Measurements from ENCODE around the gene PRC1. TPM values are rescaled to one million over a fixed set of nuclear protein-coding genes. Genes with fewer than 3 reads are reported as not detected.

The PRC1 gene, protein sequence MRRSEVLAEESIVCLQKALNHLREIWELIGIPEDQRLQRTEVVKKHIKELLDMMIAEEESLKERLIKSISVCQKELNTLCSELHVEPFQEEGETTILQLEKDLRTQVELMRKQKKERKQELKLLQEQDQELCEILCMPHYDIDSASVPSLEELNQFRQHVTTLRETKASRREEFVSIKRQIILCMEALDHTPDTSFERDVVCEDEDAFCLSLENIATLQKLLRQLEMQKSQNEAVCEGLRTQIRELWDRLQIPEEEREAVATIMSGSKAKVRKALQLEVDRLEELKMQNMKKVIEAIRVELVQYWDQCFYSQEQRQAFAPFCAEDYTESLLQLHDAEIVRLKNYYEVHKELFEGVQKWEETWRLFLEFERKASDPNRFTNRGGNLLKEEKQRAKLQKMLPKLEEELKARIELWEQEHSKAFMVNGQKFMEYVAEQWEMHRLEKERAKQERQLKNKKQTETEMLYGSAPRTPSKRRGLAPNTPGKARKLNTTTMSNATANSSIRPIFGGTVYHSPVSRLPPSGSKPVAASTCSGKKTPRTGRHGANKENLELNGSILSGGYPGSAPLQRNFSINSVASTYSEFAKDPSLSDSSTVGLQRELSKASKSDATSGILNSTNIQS
- total RNA-seq = 15.7 and 229 TPM in 2 replicates

DNA sequence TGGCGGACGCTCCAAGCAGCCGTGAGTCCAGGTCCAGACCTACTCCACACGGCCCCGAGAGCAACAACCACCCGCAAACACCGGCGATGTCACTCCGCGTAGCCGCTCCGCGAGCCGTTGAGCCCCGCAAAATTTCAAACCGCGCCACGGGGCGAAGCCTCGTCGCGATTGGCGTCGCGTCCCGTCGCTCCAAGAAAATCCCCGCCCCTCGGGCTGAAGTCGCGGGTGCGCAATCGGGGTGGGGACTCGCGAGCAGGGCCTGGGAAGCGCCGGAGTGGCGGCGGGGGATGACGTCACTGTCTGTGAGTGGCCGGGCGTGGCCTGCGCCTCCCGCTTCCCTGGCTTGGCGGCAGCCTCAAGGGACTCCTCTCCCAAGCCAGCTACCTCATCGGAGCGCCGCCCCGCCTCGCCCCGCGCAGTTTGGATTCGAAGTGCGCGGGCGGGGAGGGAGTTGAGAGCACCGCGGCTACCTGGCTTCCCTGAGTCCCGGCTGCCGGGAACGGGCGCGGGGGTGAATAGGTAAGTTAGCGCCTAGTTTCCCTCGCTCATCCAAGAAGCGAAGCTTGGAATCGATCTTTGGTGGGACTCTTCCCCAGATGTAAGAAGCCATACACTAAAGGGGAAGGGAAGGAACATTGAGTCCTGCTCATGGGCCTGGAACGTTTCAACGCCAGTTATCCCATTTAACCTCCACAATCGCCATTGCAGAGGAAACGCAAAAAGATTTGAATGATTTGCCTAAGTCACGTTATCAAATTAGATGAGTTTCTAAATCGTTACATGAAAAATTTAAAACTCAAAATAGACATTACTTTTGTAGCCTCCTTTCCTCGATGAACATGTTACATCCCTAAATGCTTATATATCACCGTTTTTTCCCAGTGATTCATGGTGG is at the start of gene PRC1:
TSS of gene PRC1 (minus strand) at position 119 of the 895 bp plus-strand sequence. CDS start at position 1, 118 bp downstream.

DNA sequence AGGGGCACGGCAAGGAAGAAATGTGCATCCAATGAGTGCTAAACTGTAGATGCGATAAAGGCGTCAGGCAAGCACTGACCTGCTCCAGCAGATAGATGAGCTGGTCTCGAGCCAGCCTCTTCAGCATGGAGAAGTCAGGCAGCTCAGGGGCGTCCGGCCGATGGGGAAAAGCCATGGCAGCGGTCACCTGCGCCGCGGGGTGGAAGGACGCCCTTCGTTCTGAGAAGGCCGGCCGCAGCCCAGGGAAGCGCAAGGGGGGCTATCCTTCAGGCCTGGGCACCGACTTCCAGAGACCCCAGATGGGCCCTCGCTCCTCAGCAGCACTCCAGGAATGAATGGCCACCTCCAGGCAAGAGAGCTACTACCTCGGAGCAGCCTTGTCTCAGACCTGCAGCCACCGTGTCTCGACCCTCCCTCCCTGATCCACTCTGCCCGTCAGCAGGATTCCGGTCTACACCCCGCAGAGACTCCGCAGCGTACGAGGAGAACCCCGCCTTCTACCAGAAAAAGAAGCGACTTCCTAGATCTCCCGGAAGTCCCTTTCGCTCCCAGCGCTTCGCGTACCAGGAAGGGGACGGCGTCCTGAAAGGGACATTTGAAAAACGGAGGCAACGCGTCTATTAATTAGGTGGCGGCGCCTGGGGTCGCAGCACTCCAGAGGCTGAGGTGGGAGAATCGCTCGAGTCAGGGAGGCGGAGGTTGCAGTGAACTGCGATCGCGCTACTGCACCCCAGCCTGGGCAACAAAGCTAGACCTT is 27.9 kb upstream of the PRC1 start, which contains the start of gene VPS33B:
TSS of gene VPS33B (minus strand) at position 520 of the 757 bp plus-strand sequence. CDS start at position 175, 345 bp downstream.

DNA sequence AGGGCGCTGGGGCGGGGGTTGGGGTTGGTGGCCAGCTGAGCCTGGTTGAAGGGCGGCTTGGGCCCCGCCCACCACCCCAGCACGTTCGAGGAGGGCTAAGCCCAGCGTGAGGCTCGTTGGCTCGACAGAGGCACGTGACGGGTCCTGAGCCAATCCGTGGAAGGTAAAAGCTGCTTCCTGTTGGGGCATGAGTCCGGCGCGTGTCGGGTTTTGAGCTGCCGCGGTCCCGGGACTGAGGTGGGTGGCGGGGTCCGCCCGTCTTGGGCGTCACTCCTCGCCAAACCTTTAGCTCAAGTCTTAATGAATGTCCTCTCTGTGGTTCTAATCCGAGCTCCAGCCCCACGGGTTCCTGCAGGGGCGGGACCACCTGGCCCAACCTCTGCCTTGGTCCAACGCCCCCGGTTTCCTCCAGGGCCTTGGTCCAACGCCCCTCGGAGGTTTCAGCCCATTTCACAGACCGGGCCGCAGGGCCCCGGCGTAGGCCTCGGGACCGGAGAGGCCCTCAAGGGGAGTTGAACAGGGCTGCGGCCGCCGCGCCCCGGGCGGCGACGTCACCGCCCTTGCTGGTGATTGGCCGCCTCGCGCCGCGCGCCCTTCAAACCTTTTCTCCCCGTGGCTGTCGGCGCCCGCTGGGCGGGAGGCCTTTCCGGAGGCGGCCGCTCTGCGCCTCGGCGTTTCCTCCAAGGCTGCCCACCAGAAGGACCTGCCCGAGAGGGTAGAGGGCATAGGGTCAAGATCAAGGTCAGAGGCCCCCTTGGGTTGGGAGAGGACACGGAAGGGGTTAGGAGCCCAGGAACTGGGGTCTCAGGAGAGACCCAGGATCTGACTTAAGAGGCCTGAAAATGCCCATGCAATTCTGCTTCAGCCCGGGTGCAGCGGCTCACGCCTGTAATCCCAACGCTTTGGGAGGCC is 39.4 kb downstream of the PRC1 start, which contains the start of gene RCCD1:
TSS of gene RCCD1 (plus strand) at position 173 of the 912 bp plus-strand sequence. CDS start 1,851 bp downstream, outside the sequence.

DNA sequence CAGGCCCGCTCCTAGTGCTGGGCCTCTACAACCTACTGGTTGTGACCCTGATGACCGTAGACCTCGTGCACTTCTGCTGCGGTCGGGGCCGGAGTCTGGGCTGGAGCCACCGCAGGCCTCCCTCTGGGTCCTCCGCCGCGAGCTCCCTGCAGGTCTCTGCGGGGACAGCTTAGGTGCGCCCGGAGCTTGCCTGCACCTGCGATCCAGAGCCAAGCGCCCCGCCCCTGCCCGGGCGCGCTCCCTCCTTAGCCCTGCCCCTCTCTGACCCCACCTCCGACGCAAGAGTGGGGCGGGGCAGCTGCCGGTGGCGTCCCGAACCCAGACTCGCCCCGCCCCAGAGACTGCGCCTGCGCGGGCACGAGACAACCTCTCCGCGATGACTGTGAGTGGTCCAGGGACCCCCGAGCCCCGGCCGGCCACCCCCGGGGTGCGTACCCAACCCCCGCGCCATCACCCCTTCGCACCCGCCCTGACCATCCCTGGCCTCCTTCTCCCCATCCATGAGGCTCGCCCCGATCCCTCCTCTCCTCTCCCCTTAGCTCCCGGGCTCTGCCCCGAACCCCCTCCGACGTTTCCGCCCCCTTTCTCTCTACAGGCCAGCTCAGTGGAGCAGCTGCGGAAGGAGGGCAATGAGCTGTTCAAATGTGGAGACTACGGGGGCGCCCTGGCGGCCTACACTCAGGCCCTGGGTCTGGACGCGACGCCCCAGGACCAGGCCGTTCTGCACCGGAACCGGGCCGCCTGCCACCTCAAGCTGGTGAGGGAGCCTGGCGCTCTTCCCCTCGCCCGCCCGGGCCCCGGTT is 59.2 kb downstream of the PRC1 start, which contains the start of gene UNC45A:
TSS of gene UNC45A (plus strand) at position 337 of the 803 bp plus-strand sequence. CDS start at position 377, 40 bp downstream.

DNA sequence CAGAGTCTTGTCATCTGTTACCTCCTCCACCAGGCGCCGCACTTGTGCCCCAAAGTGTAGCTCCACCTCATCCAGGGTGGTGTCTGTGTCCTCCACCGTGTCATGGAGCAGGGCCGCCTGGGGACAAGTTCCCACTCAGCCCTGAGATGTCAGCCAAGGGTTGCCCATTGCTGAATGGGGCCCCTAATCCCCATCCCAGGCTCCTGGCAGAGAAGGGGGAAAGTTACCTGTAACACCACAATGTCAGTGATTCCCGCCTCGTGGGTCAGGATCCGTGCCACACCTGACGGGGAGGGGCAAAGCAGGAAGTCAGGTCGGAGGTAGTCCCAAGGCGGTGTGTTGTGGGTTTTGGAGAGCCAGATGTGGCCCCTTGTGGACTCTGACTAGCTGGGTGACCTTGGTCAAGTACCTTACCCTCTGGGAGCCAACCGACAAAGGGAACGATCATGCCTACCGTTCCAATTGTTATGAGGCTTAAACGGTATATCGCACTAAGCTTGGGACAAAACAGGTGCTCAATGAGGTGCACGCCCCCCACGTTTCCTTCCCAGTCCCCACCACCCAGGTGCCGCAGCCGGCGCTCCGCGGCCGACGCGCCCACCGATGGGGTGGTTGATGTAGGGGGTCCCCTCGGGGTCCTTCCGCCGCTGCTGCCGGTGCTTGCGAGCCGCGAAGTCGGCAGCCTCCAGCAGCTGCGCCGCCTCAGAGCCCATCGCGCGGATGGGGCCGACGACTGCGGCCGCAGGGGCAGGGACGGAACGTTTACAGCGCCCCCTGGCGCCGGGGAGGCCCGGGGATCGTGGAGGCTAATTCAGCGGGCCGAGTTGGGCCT is 62.3 kb downstream of the PRC1 start, which contains the start of gene HDDC3:
TSS of gene HDDC3 (minus strand) at position 722 of the 832 bp plus-strand sequence. CDS start at position 713, 9 bp downstream.

Other genes with a start within 250 kb of the PRC1 start
- 36.7 and 45.2 TPM in 2 replicates for gene FURIN, start 125.9 kb downstream of the PRC1 start, total RNA-seq
- gene FES, start 110.0 kb downstream of the PRC1 start, total RNA-seq = 38.7 and 63.0 TPM in 2 replicates
- gene MAN2A2, start 91.2 kb downstream of the PRC1 start, total RNA-seq = 13.2 and 27.1 TPM in 2 replicates
- gene HDDC3, start 62.0 kb downstream of the PRC1 start, total RNA-seq = 18.9 and 25.2 TPM in 2 replicates
- 110 and 131 TPM in 2 replicates for gene UNC45A, start 59.2 kb downstream of the PRC1 start, total RNA-seq
- 15.0 and 17.7 TPM in 2 replicates for gene RCCD1, start 39.7 kb downstream of the PRC1 start, total RNA-seq
- 15.0 and 16.5 TPM in 2 replicates for gene VPS33B, start 28.1 kb upstream of the PRC1 start, total RNA-seq
- gene SV2B, start 105.7 kb upstream of the PRC1 start, total RNA-seq = not detected in 2 replicates